ENCODE results near the gene TMED8. TPM values are rescaled to one million over a fixed set of nuclear protein-coding genes. Genes with fewer than 3 reads are reported as not detected.
"Not testable (repeated sequence)": the region's sequence is repeated elsewhere in the genome, so short reads cannot be mapped to it uniquely, and the experiment has no call there.

Gene TMED8, protein sequence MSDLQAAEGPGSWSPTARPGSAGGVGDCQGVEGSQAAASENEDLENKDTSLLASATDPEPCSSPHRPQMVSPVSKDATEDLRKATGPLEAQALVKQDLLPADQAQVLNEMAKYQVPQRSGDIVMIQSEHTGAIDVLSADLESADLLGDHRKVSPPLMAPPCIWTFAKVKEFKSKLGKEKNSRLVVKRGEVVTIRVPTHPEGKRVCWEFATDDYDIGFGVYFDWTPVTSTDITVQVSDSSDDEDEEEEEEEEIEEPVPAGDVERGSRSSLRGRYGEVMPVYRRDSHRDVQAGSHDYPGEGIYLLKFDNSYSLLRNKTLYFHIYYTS
- total RNA-seq: 10 to 100 TPM; 10.1 to 15.8 (median 12.3) TPM

DNA sequence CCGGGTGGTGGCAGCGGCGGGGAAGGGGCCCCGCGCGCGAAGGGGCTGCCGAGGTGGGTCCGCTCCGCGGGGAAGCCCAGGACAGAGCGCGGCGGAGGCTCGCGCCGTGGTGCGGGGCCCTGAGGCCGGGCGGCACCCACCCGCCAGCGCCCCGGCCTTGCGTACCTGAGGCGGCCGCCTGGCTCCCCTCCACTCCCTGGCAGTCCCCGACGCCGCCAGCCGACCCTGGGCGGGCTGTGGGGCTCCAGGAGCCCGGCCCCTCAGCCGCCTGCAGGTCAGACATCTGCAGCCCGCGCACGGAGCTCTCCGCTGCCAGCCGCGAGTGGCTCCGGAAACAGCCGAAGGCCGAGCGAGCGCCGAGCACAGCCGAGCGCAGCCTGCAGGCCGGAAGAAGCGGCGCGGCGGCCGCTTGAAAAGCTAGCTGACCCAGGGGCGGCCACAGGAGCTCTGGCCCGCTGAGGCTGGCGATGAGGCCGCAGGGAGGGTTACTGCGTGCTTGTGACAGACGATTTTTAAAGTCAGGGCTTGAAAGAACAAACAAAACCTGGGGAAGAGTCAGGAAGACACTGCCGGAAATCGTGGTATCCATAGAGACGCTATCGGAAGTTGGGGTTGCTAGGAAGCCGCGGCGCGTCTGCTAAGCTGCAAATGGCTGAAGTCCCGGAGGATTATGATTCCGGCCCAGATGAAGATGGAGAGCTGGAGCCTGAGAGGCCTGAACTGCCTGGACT, at the start of gene TMED8, which contains the start of gene SAMD15:
Gene TMED8, minus strand, starts transcription at position 324 of the 731 bp plus-strand sequence. Its CDS starts 41 bp downstream, at position 283.
Gene SAMD15, plus strand, starts transcription at position 609 of the 731 bp plus-strand sequence. Its CDS starts 40 bp downstream, at position 649.
- peak; percentile 96 for ATAC-seq (ENCODE audit: low FRiP score)
- DNase-seq (ENCODE audit: low spot score): peak; percentile 46
- TF ChIP-seq, protein P1, sequence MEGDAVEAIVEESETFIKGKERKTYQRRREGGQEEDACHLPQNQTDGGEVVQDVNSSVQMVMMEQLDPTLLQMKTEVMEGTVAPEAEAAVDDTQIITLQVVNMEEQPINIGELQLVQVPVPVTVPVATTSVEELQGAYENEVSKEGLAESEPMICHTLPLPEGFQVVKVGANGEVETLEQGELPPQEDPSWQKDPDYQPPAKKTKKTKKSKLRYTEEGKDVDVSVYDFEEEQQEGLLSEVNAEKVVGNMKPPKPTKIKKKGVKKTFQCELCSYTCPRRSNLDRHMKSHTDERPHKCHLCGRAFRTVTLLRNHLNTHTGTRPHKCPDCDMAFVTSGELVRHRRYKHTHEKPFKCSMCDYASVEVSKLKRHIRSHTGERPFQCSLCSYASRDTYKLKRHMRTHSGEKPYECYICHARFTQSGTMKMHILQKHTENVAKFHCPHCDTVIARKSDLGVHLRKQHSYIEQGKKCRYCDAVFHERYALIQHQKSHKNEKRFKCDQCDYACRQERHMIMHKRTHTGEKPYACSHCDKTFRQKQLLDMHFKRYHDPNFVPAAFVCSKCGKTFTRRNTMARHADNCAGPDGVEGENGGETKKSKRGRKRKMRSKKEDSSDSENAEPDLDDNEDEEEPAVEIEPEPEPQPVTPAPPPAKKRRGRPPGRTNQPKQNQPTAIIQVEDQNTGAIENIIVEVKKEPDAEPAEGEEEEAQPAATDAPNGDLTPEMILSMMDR (IDR thresholded peaks at IDR 0.05): no peak

DNA sequence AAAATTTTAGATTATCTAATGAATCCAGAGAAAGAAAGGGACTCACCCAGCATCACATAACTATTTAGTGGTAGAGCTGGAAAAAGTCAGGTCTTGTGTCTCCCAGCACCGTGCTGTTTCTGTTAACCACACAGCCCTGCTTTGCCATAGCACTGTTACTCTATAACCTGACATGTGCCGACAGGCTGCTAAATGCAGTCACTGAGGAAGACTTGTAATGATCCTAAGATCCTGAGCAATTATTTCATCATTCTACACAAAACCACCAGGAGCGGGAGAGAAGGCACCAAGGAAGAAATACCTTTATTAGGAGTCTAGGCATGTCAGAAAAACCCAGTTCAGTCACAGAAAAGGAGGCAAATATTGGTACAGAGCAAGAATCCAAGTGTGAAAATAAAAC, 49.5 kb upstream of the TMED8 start:
- ATAC-seq (ENCODE audit: low FRiP score) (no peak), DNase-seq (ENCODE audit: low spot score) (no peak)
- TF ChIP-seq, protein P1 (IDR thresholded peaks at IDR 0.05): no peak

DNA sequence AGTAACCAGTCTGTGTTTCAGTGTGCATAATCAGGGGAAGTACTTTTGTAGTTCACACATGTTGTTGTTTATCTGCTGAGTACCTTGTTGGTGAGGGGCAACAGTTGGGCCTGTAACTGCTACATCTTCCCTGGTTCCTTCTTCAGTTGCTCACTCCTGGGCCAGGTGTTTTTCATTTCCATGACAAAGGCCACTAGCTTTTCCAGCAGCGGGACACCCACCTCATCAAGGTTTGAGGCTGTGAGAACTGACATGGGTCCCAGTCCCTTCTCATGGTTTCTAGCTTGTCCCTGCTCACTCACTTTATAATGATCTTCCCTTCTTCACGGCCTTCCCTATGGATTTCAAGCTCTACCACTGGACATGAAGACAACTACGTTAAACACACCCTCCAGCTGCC, 48.0 kb upstream of the TMED8 start:
- ATAC-seq (ENCODE audit: low FRiP score): no peak
- DNase-seq (ENCODE audit: low spot score): no peak
- TF ChIP-seq, protein P1 (IDR thresholded peaks at IDR 0.05): no peak

DNA sequence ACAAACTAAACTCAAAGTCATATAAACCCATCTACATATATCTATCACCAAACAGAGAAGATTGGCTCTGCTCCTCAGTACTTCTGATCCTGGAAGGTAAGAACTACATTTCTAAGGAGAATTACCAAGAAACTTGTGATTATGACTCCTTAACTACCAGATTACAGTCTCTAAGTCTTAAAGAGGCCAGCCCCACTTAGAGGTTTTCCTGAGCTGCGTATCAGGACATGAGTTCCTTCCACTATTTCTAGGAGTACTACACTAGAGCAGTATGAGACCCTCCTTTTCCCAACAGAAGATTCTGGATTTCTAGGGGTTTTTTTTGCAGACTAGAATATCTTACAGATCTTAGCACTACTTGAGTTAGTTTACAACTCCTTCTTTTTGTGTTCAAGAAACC, 46.5 kb upstream of the TMED8 start, which contains the start of gene NOXRED1:
Gene NOXRED1, minus strand, starts transcription at position 101 of the 400 bp plus-strand sequence. CDS start 634 bp downstream, outside the sequence.
- TF ChIP-seq, protein P1 (IDR thresholded peaks at IDR 0.05): no peak
- ATAC-seq (ENCODE audit: low FRiP score): no peak
- DNase-seq (ENCODE audit: low spot score): no peak

DNA sequence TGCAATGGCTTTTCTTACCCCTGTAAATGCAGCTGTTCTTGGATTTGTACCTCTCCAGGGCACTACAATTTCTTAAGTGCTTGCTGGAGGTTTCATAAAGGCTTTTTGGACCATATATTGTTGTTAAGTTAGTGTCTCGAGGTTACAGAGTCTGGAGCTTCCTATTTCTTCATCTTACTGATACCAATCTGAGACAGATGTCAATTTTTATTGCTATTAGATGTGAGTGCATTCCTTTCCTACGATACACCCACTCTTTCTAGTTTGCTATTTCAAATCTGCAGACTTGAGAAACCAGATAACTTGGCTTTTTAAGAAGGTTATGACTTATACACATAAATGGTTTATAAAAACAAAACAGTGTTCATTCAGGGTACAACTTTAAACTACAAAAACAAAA, 44.3 kb upstream of the TMED8 start:
- DNase-seq (ENCODE audit: low spot score): no peak
- no peak for ATAC-seq (ENCODE audit: low FRiP score)
- TF ChIP-seq, protein P1 (IDR thresholded peaks at IDR 0.05): no peak

DNA sequence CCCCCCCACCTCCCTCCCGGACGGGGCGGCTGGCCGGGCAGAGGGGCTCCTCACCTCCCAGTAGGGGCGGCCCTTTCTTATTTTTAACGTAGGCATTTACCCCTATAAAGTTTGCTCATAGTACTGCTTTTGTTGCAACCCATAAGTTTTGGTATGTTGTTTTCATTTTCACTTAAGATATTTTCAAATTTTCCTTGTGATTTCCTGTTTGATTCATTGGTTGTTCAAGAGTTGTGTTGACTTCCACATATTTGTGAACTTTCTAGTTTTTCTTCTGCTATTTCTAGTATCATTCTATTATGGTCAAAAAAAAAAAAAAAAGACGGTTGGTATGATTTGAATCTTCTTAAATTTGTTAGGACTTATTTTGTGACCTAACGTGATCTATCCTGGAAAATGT, 39.9 kb upstream of the TMED8 start:
- DNase-seq (ENCODE audit: low spot score) (no peak), ATAC-seq (ENCODE audit: low FRiP score) (no peak)
- TF ChIP-seq, protein P1 (IDR thresholded peaks at IDR 0.05): no peak

DNA sequence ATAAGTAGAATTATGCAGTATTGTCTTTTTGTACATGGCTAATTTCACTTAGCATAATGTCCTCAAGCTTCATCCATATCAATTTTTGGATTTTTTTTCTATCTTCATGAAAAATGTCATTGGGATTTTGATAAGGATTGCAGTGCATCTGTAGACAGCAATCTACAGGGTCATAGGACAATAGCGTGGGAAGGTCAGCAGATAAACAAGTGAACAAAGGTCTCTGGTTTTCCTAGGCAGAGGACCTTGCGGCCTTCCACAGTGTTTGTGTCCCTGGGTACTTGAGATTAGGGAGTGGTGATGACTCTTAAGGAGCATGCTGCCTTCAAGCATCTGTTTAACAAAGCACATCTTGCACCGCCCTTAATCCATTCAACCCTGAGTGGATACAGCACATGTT, 39.2 kb upstream of the TMED8 start:
- ATAC-seq (ENCODE audit: low FRiP score); DNase-seq (ENCODE audit: low spot score): not testable (repeated sequence)

DNA sequence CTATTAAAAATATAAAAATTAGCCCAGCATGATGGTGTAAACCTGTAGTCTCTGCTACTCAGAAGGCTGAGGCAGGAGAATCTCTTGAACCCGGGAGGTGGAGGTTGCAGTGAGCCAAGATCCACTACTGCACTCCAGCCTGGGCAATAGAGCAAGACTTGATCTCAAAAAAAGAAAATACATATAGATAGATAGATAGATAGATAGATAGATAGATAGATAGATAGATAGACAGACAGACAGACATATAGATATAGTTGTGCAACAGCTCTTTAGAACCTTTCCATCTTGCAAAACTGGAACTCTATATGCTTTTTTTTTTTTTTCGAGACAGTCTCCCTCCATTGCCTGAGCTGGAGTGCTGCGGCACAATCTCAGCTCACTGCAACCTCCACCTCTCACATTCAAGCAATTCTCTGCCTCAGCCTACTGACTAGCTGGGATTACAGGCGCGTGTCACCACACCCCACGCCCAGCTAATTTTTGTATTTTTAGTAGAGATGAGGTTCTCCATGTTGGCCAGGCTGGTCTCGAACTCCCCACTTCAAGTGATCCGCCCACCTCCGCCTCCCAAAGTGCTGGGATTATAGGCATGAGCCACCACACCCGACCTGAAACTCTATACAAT, 38.6 kb upstream of the TMED8 start:
- not testable (repeated sequence) for ATAC-seq (ENCODE audit: low FRiP score); DNase-seq (ENCODE audit: low spot score)
